OCI-M2 (cell line): ENCODE results near the gene IQCC.

ENCODE experiments used
- DNase-seq: peaks from one replicate; lab custom pipeline; 2025; ENCODE audit not compliant: unreplicated experiment; lab: John Stamatoyannopoulos, UW

Gene IQCC

GRCh38 chr1:32221980-32222755 lies 16.7 kb downstream of the IQCC start, which contains the start of the genes EIF3I and TMEM234:
Gene EIF3I, plus strand, starts transcription at chr1:32222407. Its CDS starts 35 bp downstream, at chr1:32222442.
Gene TMEM234, minus strand, starts transcription at chr1:32222353. Its CDS starts 31 bp downstream, at chr1:32222322.
- DNase-seq = peak; percentile 53

DNA sequence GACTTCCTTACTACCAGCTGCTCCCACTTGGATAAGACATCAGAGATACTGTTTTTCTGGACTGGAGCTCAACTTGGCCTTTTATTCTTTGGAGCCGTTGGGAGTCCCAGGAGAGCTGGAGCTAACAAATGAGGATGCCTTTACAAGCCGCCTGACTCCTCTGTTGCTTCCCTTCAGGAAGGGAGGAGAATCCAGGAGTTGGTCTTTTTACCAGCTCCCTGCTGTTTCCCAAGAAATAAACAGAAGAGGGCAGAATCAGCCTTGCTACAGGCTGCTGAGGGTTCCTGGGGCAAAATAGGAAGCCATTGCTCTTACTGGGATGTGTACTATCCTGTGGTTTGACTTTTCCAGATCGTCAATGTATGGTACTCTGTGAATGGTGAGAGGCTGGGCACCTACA lies 18.2 kb downstream of the IQCC start:
- DNase-seq = no peak

DNA sequence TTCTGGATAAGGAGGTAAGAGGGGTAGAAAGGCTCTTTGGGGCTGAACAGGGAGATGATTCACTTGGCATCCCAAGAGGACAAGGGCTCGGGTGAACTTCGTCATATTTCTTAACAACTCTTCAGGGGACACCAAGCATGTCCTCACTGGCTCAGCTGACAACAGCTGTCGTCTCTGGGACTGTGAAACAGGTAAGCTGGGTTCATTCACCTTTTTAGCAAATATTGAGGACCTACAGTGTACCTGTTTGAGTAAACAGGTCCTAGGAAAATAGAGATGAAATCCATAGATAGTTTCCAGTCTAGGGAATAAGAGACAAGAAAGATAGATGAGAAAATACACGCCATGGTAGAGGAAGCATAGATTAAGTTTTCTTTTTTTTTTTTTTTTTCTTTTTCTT lies 18.8 kb downstream of the IQCC start:
- DNase-seq = no peak

DNA sequence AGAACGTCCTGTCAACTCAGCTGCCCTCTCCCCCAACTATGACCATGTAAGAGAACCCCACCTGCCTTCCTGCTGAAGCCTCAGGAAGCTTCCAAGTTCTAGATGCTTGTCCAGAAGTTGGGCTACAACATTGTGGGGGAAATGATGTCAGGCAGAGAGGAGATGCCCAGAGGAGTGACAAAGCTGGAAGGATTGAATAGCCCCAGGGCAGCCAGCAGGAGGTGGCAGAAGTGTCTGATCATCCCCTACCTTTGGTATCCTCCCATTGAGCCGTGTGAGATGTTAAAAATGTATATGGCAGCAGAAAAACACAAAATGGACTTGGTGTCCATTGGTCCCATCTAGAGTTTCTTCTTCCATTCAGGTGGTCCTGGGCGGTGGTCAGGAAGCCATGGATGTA lies 23.3 kb downstream of the IQCC start:
- DNase-seq = no peak

DNA sequence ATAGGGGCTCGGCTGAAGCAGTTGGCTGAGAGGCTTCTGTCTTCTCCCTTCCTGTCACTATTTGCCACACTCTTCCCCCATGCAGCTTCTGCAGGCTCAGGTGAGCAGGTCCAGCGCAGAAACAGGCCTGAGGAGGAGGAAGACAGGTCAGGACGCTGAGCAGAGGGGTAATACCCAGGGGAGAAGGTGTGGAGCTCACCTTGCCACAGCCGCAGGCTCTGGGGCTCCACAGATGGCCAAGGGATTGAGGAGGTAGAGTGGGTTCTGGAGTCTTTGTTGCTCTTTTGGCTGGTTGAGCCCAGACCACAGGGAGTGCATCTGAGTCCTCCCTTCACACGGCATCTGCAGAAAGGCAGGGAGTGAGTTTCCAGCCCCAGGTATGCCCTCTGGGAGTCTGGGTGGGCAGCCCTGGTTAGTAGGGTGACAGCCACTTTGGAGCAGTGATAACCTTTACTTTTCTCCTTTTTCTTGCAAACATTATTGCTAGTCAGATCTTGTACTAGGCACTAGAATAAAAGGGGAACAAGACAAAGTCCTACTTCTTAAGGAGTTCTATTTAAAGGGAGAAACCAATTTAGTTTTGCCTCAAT lies 26.5 kb downstream of the IQCC start:
- no peak for DNase-seq

DNA sequence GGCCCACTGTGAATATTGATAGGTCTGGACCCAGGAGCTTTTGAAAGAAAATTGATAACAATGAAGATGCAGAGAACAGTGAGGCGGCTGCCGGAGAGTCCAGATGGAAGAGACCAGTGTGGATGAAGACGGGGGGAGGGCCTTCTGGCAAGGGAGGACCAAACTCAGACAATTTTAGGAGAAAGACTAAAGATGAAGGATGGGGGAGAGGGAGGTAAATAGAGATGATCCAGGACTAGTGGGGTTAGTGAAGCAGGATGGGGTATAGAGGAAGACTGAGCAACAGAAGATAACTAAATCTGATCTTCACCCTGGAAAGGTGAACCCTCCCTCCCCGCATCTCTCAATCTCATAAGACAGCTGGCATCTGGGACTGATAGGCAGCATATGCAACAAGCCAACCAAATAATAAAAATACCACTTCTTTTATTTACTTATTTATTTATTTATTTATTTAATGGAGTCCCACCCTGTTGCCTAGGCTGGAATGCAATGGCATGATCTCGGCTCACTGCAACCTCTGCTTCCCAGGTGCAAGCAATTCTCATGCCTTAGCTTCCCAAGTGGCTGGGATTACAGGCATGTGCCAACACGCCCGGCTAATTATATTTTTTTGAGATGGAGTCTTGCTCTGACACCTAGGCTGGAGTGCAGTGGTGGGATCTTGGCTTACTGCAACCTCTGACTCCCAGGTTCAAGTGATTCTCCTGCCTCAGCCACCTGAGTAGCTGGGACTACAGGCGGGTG lies 27.3 kb downstream of the IQCC start:
- DNase-seq = no peak

DNA sequence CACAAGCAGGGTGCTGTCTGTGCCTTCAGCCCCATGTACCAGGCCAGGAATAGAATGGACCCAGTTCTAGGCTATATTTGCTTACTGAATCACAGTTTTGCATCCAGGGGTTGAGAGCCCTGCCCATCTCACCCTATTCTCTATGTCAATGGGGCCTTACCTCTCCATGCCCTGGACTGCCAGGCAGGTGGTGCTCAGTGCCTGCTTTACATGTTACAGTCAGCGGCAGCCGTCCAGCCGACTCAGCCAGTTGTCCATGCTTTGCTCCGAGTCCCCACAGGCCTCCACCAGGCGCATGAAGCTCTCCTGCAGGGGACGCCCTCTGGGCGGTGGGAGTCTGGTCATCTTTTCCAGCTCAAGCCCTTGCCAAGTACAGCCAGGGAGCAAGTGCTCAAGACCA lies 29.3 kb downstream of the IQCC start:
- DNase-seq = no peak

GRCh38 chr1:32239337-32239736 lies 33.9 kb downstream of the IQCC start:
- no peak for DNase-seq

DNA sequence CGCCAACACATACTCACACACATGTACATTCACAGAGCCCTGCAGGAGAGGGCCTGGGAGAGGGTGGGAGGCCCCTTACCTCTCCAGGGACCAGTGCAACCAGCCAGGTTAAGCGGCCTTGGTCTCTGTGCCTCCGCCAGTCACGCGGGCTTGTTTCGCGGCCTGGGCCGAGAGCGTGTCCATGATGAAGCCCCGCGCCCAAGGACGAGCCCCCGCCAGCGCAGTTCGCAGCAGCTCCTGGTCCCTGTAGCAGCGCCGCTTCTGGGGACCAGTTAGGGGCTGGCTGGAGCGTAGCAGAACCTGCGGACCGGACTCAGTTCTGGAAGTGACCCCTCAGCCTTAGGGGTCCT lies 34.3 kb downstream of the IQCC start:
- no peak for DNase-seq

DNA sequence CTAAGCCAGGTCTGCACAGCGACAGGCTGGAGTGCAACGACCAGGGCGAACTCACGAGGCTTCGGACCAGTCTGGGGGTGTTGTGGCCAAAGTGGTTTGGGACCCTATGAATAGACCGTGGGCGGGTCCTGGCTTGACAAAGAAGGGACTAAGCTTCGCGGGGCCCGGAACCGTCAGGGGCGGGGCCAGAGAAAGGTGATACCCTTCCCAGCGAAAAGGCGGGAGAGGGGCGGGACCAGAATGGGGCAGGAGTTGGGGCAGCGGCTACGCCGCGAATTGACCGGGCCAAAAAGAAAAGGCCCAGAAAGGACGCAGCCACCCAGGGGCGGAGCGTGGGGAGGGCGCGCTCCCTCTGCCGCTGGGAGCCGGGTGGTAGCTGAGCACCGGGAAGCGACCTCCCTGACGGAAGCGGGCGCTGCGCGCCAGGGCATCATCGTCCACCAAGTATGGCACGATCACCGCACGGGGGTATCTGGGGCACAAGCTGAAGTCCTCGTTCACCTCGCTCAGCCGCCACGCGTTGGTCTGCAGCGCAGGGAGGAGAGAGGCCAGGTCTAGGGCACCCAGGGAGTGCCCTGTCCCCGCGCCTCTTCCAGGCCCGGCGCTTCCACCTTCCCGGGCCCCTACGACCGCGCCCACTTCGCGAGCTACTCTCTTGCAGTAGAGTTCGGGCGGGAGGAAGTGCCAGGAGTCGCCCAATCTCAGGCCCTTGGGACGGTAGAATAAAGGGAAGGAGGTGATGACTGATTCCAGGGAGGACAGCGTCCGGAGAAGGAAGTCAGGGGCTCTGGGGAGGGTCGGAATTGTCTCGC lies 34.9 kb downstream of the IQCC start:
- no peak for DNase-seq

DNA sequence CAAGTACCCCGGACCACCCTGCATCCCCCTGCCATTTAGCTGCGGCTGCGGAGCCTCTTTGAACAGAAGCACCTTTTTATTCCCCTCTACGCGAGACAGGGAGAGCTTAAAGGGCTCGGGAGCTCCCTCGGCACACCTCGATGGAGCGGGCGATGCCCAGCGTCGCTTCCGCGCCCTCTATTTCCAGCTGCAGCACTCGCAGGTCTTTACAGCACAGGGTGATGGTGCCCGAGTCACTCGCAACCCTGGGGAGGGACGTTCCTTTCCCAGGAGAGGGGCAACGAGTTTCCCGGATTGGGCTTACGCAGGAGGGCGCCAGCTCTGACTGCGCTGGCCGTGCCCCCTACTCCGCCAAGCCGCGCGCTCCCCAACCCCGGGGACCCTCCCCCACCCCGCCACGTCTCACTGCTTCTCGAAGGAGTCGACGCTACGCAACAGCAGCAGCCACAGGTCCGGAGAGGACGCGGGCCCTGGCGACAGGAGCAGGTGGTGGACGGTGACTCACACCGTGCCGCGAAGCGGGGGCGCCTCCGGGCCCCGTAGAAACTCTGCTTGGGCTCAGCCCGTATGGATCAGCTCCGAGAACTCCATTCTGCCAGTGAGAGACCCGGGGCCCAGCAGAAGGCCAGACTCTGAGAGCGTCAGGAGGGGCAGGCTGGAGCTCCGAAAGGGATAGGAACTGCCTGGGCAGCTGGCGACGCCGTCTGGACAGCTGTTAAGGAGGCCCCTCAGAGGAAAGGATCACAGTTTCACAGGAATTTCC lies 35.7 kb downstream of the IQCC start:
- no peak for DNase-seq

- no peak for DNase-seq
Measured at GRCh38 chr1:32242341-32242851, 36.9 kb downstream of the IQCC start.

GRCh38 chr1:32246888-32247273 lies 41.4 kb downstream of the IQCC start, which contains the start of gene FAM167B:
Gene FAM167B, plus strand, starts transcription at chr1:32247222. Its CDS starts 200 bp downstream, at chr1:32247422.
- no peak for DNase-seq

DNA sequence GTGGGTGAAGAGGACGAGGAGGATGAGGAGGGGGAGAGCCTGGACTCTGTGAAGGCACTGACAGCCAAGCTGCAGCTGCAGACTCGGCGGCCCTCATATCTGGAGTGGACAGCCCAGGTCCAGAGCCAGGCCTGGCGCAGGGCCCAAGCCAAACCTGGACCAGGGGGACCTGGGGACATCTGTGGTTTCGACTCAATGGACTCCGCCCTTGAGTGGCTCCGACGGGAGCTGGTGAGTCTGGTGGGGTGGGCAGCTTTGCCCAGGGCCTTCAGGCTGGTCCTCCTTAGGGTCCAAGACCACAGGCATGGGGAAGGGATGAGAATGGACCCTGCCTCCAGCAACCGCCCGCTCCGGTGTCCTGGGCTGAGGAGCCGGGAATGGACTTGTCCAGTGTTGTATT lies 42.0 kb downstream of the IQCC start:
- DNase-seq = no peak

- no peak for DNase-seq
Measured at GRCh38 chr1:32247983-32248889, 42.8 kb downstream of the IQCC start.

DNA sequence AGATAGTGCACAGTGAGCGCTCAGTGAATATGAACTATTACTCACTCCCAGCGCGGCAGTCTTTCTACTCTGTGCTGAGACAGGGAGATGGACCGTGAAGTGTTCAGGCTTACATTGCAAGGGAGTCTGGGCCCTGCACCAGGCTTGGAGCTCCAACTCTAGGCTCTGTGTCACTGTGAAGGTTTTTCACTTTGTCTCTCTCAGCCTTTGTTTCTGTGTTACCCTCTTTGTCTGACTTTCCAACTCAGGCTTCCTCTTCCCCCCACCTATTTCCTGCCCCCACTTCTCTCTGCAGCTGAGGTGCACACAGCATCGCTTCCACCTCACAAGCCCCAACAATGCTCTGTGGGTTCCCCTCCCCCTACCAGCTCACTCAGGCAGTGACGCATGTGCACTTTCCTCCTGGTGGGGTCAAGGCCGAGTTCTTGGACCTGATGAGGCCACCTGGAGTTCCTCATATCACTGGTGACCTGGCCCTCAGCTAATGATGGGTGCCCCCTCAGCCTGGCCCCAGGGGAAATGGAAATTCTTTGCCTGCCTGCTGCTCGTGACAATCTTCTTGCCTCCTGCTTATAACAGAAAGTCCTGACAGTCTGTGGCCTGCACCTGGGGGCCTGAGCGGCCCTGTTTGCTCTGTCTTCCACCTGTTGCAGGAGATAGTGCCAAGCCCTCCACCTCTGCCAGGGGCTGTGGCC lies 44.5 kb downstream of the IQCC start:
- DNase-seq = no peak

DNA sequence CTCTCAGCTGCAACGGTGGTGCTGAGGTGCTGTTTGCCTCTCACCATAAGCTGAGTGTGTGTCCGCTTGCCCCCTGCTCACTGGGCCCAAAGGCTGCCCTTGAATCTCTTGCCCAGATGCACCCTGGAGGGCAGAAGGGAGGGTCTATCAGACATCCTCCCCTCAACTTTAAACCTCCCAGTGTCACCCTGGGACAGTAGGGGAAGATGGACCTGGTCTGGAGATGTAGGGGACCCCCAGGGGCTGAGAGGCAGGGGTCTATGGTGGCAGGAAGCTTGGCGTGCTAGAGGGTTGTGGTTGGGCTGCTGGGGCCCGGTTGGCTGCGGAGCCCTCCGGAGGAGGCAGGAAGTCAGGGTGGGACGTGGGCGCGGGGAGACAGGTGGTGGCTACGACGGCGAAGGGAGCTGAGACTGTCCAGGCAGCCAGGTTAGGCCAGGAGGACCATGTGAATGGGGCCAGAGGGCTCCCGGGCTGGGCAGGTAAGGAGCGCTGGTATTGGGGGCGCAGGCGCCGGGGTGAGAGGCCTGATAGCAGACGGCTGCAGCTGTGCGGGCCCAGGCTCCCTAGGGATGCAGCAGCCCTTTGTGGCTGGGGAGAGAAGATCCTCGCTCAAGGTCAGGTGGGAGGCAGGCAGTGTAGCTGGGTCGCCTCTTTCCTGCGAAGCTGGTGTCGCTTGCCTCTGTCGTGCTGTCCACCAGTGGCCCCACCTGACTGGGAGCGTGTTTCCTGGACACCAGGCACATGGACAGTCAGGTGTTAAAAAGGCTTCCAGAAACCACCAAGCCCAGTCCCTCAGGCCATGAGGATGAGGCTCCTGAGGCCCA lies 45.6 kb downstream of the IQCC start, which contains the start of gene LCK:
Gene LCK, plus strand, starts transcription at position 373 of the 824 bp plus-strand sequence. CDS start 23,065 bp downstream, outside the sequence.
- no peak for DNase-seq
